Measurements from ENCODE around the gene PRRT3.

The PRRT3 gene

DNA sequence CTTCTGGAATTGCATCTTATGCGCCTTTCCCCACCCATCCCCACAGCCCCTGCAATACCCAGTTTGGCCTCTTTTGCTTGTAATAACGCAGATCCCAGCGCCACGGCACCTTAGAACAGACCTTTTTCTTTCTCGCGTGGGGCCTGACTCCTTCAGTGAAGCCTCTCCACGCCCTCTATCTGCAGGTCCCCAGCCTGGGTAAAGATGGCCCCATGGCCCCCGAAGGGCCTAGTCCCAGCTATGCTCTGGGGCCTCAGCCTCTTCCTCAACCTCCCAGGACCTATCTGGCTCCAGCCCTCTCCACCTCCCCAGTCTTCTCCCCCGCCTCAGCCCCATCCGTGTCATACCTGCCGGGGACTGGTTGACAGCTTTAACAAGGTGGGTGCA is 18.0 kb downstream of the PRRT3 start:
- no peak for TF ChIP-seq FOXP2 (optimal IDR thresholded peaks at IDR 0.05; ENCODE audit: control extremely low read depth, extremely low read length, insufficient read depth)
- no peak for TF ChIP-seq POLR2AphosphoS5 (IDR thresholded peaks at IDR 0.05; ENCODE audit: borderline replicate concordance, low read depth, low read length)
- TF ChIP-seq EZH2 (IDR thresholded peaks at IDR 0.05), result no peak
- Histone ChIP-seq H3K4me3 (peak overlapping the region; percentile 81), H3K27ac (no peak overlapping the region), H3K9ac (ENCODE audit: insufficient read length) (peak overlapping the region; percentile 73), H3K36me3 (ENCODE audit: insufficient read depth, low read length) (no peaks in the 10 kb centered on the region), H3K9me3 (ENCODE audit: low read depth, low read length) (no peaks in the 10 kb centered on the region)
- DNase-seq (ENCODE audit: low read depth, low spot score), result no peak

DNA sequence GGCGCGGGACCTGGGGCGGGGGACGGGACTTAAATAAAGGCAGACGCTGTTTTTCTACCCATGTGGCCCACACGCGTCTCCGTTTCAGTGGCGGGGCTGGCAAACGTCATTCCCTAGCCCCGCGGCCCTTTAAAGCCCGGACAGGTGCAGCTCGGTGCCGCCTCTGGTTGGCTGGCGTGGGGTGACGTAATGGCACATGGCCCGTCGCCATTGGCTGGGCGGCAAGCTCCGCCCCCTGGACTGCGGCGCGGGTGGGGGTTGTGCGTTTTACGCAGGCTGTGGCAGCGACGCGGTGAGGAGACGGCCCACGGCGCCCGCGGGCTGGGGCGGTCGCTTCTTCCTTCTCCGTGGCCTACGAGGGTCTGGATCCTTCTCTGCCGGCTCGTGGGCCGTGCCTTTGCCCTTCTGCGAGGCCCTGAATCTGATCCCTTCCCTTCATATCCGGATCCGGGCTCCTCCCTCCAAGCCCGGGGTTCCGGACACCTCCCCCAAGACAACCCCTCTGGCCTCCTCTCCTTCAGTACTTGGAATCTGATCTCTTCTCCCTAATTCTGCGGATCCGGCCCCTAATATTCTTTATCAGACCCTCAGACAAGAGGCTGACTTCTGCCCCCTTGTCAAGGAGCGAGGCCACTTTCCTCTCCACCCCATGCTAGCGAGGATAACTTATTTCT is 18.5 kb downstream of the PRRT3 start, which contains the start of gene CRELD1:
CRELD1 (plus strand) TSS at position 274 of the 674 bp plus-strand sequence. CDS start 605 bp downstream, outside the sequence.
- TF ChIP-seq EZH2 (IDR thresholded peaks at IDR 0.05) (no peak), FOXP2 (optimal IDR thresholded peaks at IDR 0.05; ENCODE audit: control extremely low read depth, extremely low read length, insufficient read depth) (no peak), POLR2AphosphoS5 (IDR thresholded peaks at IDR 0.05; ENCODE audit: borderline replicate concordance, low read depth, low read length) (peak; percentile 71)
- DNase-seq (ENCODE audit: low read depth, low spot score), result peak; percentile 28
- H3K9me3 ChIP-seq (ENCODE audit: low read depth, low read length), result no peaks in the 10 kb centered on the region
- peak within 1 kb of the TSS; percentile 73 for H3K9ac ChIP-seq (ENCODE audit: insufficient read length)
- no peak within 1 kb of the TSS for H3K27ac ChIP-seq
- H3K36me3 ChIP-seq (ENCODE audit: insufficient read depth, low read length), result no peaks in the 10 kb centered on the region
- H3K4me3 ChIP-seq, result peak within 1 kb of the TSS; percentile 81

DNA sequence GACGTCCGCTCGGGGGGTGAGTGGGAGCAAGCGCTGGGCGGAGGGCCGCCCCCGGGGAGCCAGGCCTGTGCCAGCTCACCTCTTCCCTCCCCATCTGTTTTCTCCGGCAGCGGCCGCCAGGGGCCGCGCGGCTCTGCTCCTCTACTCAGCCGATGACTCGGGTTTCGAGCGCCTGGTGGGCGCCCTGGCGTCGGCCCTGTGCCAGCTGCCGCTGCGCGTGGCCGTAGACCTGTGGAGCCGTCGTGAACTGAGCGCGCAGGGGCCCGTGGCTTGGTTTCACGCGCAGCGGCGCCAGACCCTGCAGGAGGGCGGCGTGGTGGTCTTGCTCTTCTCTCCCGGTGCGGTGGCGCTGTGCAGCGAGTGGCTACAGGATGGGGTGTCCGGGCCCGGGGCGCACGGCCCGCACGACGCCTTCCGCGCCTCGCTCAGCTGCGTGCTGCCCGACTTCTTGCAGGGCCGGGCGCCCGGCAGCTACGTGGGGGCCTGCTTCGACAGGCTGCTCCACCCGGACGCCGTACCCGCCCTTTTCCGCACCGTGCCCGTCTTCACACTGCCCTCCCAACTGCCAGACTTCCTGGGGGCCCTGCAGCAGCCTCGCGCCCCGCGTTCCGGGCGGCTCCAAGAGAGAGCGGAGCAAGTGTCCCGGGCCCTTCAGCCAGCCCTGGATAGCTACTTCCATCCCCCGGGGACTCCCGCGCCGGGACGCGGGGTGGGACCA is 19.2 kb downstream of the PRRT3 start:
- Histone ChIP-seq H3K9ac (ENCODE audit: insufficient read length) (no peak overlapping the region), H3K9me3 (ENCODE audit: low read depth, low read length) (no peaks in the 10 kb centered on the region), H3K36me3 (ENCODE audit: insufficient read depth, low read length) (no peaks in the 10 kb centered on the region), H3K27ac (no peak overlapping the region), H3K4me3 (peak overlapping the region; percentile 81)
- TF ChIP-seq FOXP2 (optimal IDR thresholded peaks at IDR 0.05; ENCODE audit: control extremely low read depth, extremely low read length, insufficient read depth) (no peak), EZH2 (IDR thresholded peaks at IDR 0.05) (no peak), POLR2AphosphoS5 (IDR thresholded peaks at IDR 0.05; ENCODE audit: borderline replicate concordance, low read depth, low read length) (no peak)
- no peak for DNase-seq (ENCODE audit: low read depth, low spot score)

DNA sequence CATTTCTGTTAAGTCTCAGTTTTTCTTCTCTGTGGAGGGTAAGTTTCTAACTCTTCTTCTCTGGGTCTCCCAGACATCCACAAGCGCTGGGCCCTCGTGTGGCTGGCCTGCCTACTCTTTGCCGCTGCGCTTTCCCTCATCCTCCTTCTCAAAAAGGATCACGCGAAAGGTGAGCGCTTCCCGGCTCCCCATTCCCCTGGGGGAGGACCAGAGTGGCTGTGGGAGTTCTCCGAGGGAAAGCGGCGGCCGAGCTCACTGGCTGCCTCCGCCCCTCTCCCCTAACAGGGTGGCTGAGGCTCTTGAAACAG is 19.7 kb downstream of the PRRT3 start:
- DNase-seq (ENCODE audit: low read depth, low spot score), result no peak

DNA sequence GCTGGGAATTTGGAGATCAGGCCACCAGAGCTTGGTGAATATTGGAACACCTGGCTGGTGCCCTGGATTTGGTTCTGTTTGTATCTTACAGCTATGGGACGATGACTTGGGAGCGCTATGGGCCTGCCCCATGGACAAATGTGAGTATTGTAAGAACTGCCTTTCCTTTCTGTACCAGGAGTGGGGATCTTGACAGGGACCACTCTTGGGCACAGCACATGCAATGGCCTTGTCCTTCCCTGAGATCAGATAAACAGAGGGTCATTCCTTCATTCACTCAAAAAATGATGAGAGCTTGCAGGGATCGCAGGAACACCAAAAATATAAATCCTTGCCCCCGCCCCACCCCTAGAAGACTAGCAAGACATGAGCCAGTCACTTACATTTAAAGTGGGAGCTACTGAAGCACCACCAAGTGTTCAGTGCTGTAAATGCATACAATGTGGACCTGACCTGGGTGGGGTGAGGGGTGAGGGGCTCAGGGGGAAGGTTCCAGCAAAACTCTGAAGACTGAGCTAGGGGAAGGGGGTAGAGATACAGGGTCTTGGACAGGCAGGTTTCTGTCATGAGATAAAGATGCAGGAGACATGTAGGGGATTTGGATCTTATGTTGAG is 21.3 kb downstream of the PRRT3 start:
- H3K27ac ChIP-seq, result no peak overlapping the region
- H3K9ac ChIP-seq (ENCODE audit: insufficient read length), result no peak overlapping the region
- no peak overlapping the region for H3K4me3 ChIP-seq
- no peak for DNase-seq (ENCODE audit: low read depth, low spot score)
- no peaks in the 10 kb centered on the region for H3K9me3 ChIP-seq (ENCODE audit: low read depth, low read length)
- no peak for TF ChIP-seq FOXP2 (optimal IDR thresholded peaks at IDR 0.05; ENCODE audit: control extremely low read depth, extremely low read length, insufficient read depth)
- TF ChIP-seq POLR2AphosphoS5 (IDR thresholded peaks at IDR 0.05; ENCODE audit: borderline replicate concordance, low read depth, low read length), result no peak
- no peak for TF ChIP-seq EZH2 (IDR thresholded peaks at IDR 0.05)
- H3K36me3 ChIP-seq (ENCODE audit: insufficient read depth, low read length), result no peaks in the 10 kb centered on the region

More for the DNA sequence above, 19.7 kb downstream of the PRRT3 start:
- no peaks in the 10 kb centered on the region for H3K9me3 ChIP-seq (ENCODE audit: low read depth, low read length)
- H3K4me3 ChIP-seq, result peak overlapping the region; percentile 81
- no peak overlapping the region for H3K27ac ChIP-seq
- no peaks in the 10 kb centered on the region for H3K36me3 ChIP-seq (ENCODE audit: insufficient read depth, low read length)
- TF ChIP-seq EZH2 (IDR thresholded peaks at IDR 0.05), result no peak
- TF ChIP-seq POLR2AphosphoS5 (IDR thresholded peaks at IDR 0.05; ENCODE audit: borderline replicate concordance, low read depth, low read length), result no peak
- H3K9ac ChIP-seq (ENCODE audit: insufficient read length), result no peak overlapping the region

DNA sequence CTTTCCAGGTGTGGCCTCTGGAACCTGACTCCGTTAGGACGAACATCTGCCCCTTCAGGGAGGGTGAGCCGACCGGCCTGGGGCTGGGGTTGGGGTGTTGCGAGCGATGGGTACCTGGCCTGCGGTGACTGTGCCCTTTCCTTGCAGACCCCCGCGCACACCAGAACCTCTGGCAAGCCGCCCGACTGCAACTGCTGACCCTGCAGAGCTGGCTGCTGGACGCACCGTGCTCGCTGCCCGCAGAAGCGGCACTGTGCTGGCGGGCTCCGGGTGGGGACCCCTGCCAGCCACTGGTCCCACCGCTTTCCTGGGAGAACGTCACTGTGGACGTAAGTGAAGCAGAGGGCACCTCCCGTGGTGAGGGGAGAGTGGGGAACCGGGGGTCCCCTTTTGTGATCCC is 24.1 kb downstream of the PRRT3 start:
- Histone ChIP-seq H3K36me3 (ENCODE audit: insufficient read depth, low read length) (no peaks in the 10 kb centered on the region), H3K9ac (ENCODE audit: insufficient read length) (no peak overlapping the region), H3K27ac (no peak overlapping the region), H3K9me3 (ENCODE audit: low read depth, low read length) (no peaks in the 10 kb centered on the region), H3K4me3 (no peak overlapping the region)
- DNase-seq (ENCODE audit: low read depth, low spot score), result no peak
- no peak for TF ChIP-seq FOXP2 (optimal IDR thresholded peaks at IDR 0.05; ENCODE audit: control extremely low read depth, extremely low read length, insufficient read depth)
- no peak for TF ChIP-seq EZH2 (IDR thresholded peaks at IDR 0.05)
- TF ChIP-seq POLR2AphosphoS5 (IDR thresholded peaks at IDR 0.05; ENCODE audit: borderline replicate concordance, low read depth, low read length), result no peak

DNA sequence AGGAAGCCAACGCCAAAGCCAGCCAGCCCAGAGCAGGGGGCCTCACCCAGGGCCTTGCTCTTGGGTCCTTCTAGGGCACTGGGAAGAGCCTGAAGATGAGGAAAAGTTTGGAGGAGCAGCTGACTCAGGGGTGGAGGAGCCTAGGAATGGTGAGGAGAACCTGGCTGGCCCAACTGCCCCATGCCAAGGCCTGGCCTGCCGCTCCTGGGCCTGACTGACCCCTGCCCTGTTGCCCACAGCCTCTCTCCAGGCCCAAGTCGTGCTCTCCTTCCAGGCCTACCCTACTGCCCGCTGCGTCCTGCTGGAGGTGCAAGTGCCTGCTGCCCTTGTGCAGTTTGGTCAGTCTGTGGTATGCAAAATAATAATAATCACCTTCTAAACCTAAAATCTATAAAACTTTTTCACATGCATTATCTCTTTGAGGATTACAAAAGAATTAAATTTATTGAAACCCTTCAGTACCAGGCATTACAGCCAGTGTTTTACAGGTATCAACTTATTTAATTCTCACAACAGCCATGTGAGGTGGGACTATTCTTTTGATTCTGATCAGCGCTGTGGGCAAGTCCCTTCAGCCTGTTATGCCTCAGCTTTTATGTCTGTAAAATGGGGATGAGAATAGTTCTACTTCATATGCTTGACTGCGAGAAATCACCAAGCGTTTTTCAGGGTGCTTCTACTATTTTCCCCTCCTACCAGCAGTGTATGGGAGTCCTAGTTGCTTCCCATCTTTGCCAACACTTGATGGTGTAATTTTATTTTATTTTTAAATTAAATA is 33.8 kb downstream of the PRRT3 start:
- DNase-seq (ENCODE audit: low read depth, low spot score), result no peak
- TF ChIP-seq FOXP2 (optimal IDR thresholded peaks at IDR 0.05; ENCODE audit: control extremely low read depth, extremely low read length, insufficient read depth), result no peak
- TF ChIP-seq POLR2AphosphoS5 (IDR thresholded peaks at IDR 0.05; ENCODE audit: borderline replicate concordance, low read depth, low read length), result no peak
- no peak for TF ChIP-seq EZH2 (IDR thresholded peaks at IDR 0.05)
- Histone ChIP-seq H3K4me3 (no peak overlapping the region), H3K9me3 (ENCODE audit: low read depth, low read length) (no peaks in the 10 kb centered on the region), H3K27ac (no peak overlapping the region), H3K9ac (ENCODE audit: insufficient read length) (no peak overlapping the region), H3K36me3 (ENCODE audit: insufficient read depth, low read length) (no peaks in the 10 kb centered on the region)

DNA sequence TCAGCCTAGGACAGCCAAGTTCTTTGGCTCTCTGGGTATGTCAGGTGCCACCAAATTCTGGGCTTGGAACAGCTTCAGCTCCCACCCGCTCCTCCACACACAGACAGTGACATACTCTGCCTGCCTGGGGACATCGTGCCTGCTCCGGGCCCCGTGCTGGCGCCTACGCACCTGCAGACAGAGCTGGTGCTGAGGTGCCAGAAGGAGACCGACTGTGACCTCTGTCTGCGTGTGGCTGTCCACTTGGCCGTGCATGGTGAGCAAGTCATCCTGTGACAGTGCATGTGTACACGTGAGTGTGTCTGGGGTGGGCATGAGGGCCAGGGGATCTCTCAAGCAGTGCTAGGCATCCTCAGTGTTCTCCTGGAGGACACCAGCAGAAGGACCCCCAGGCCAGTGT is 34.4 kb downstream of the PRRT3 start:
- H3K27ac ChIP-seq, result no peak overlapping the region
- no peak overlapping the region for H3K9ac ChIP-seq (ENCODE audit: insufficient read length)
- H3K9me3 ChIP-seq (ENCODE audit: low read depth, low read length), result no peaks in the 10 kb centered on the region

More for the DNA sequence above, 34.4 kb downstream of the PRRT3 start:
- DNase-seq (ENCODE audit: low read depth, low spot score), result no peak
- TF ChIP-seq EZH2 (IDR thresholded peaks at IDR 0.05) (no peak), POLR2AphosphoS5 (IDR thresholded peaks at IDR 0.05; ENCODE audit: borderline replicate concordance, low read depth, low read length) (no peak), FOXP2 (optimal IDR thresholded peaks at IDR 0.05; ENCODE audit: control extremely low read depth, extremely low read length, insufficient read depth) (no peak)
- no peak overlapping the region for H3K4me3 ChIP-seq
- H3K36me3 ChIP-seq (ENCODE audit: insufficient read depth, low read length), result no peaks in the 10 kb centered on the region

Measured in SK-N-MC (cell line).